ENCODE data around the gene FBXO28. TPM values are rescaled to one million over a fixed set of nuclear protein-coding genes. Genes with fewer than 3 reads are reported as not detected.
A peak's percentile ranks its signal among the peaks of the same experiment; 100 is the strongest.
"Not testable (repeated sequence)": the region's sequence is repeated elsewhere in the genome, so short reads cannot be mapped to it uniquely, and the experiment has no call there.

FBXO28 gene
- total RNA-seq, 1 experiment from 2014 or later, result 35.9 TPM

- no peak for DNase-seq (ENCODE audit: low read depth)
Measured at GRCh38 chr1:224185208-224185607, 71.3 kb downstream of the FBXO28 start.

GRCh38 chr1:224188286-224188685, 74.4 kb downstream of the FBXO28 start:
- no peak for DNase-seq (ENCODE audit: low read depth)

GRCh38 chr1:224189561-224189960, 75.7 kb downstream of the FBXO28 start:
- no peak for DNase-seq (ENCODE audit: low read depth)

- no peak for DNase-seq (ENCODE audit: low read depth)
Measured at GRCh38 chr1:224192082-224192788, 78.3 kb downstream of the FBXO28 start.

GRCh38 chr1:224193319-224193966, 79.5 kb downstream of the FBXO28 start:
- DNase-seq (ENCODE audit: low read depth), result no peak

- DNase-seq (ENCODE audit: low read depth), result no peak
Measured at GRCh38 chr1:224196813-224197600, 83.1 kb downstream of the FBXO28 start.

- DNase-seq (ENCODE audit: low read depth), result no peak
Measured at GRCh38 chr1:224198572-224198971, 84.7 kb downstream of the FBXO28 start.

- DNase-seq (ENCODE audit: low read depth), result no peak
Measured at GRCh38 chr1:224199679-224200078, 85.8 kb downstream of the FBXO28 start.

- DNase-seq (ENCODE audit: low read depth), result no peak
Measured at GRCh38 chr1:224201383-224201782, 87.5 kb downstream of the FBXO28 start.

- DNase-seq (ENCODE audit: low read depth), result no peak
Measured at GRCh38 chr1:224201853-224202252, 87.9 kb downstream of the FBXO28 start.

- DNase-seq (ENCODE audit: low read depth), result peak; percentile 92
Measured at GRCh38 chr1:224203243-224204016, 89.5 kb downstream of the FBXO28 start.

GRCh38 chr1:224205438-224205840, 91.5 kb downstream of the FBXO28 start:
- peak; percentile 74 for DNase-seq (ENCODE audit: low read depth)

- not testable (repeated sequence) for DNase-seq (ENCODE audit: low read depth)
Measured at GRCh38 chr1:224205931-224206538, 92.1 kb downstream of the FBXO28 start.

- peak; percentile 48 for DNase-seq (ENCODE audit: low read depth)
Measured at GRCh38 chr1:224211206-224211962, 97.5 kb downstream of the FBXO28 start.

Other genes starting within 250 kb of the FBXO28 start
- gene DEGS1, start 69.1 kb downstream of the FBXO28 start, total RNA-seq (2014; rRNA removed; shearing (Covaris generic)), result 163 and 182 TPM in 2 replicates
- 29.8 and 33.5 TPM in 2 replicates for gene NVL, start 216.1 kb downstream of the FBXO28 start, total RNA-seq (2014; rRNA removed; shearing (Covaris generic))
- 72.0 and 92.6 TPM in 2 replicates for gene CNIH4, start 242.8 kb downstream of the FBXO28 start, total RNA-seq (2014; rRNA removed; shearing (Covaris generic))

Measured in M059J (cell line).